Neural crest cell (in vitro differentiated cells): ENCODE measurements around the gene SHB. TPM values are rescaled to one million over a fixed set of nuclear protein-coding genes. Genes with fewer than 3 reads are reported as not detected.
A peak's percentile ranks its signal among the peaks of the same experiment; 100 is the strongest.

ENCODE experiments used
- DNase-seq: peaks from one replicate; pipeline ENCODE4 v3.0.0; 2021; ENCODE audit warnings: low read depth, mixed read lengths, low spot score
- H3K27ac Mint-ChIP-seq: one replicate; pipeline ENCODE4 v1.8.0; 2021; ENCODE audit warnings: mild to moderate bottlenecking, mixed read lengths; ENCODE audit not compliant: unreplicated experiment
- H3K27me3 Mint-ChIP-seq: 2 replicates; pipeline ENCODE4 v1.8.0; 2021; ENCODE audit warnings: low read depth, mild to moderate bottlenecking, mixed read lengths
- H3K36me3 Mint-ChIP-seq: 2 replicates; pipeline ENCODE4 v1.8.0; 2021; ENCODE audit warnings: low read depth, mild to moderate bottlenecking, mixed read lengths
- H3K4me1 Mint-ChIP-seq: 2 replicates; pipeline ENCODE4 v1.8.0; 2021; ENCODE audit warnings: mixed read lengths
- H3K4me3 Mint-ChIP-seq: one replicate; pipeline ENCODE4 v1.8.0; 2021; ENCODE audit warnings: mild to moderate bottlenecking, mixed read lengths
- H3K9me3 Mint-ChIP-seq: 2 replicates; pipeline ENCODE4 v1.8.0; 2021; ENCODE audit warnings: mixed read lengths
- CTCF ChIP-seq: fragments of 200-600 bp; sonication (generic); conservative IDR thresholded peaks from 2 replicates; pipeline ENCODE4 v1.5.0; 2021; ENCODE audit warnings: antibody characterized with exemption, mild to moderate bottlenecking
- total RNA-seq: library from RNA; stranded (reverse); gene quantifications from 2 replicates; pipeline ENCODE4 v1.2.1, GENCODE V29; 2021

SHB gene
- total RNA-seq, 1 donor from 2014 or later = 4.6 TPM

GRCh38 chr9:38026840-38027527, 42.0 kb downstream of the SHB start:
- Mint-ChIP-seq H3K27ac (no peak overlapping the region), H3K27me3 (no peaks in the 10 kb centered on the region), H3K4me3 (no peak overlapping the region), H3K4me1 (peaks cover 48% of the 10 kb centered on the region), H3K36me3 (no peaks in the 10 kb centered on the region), H3K9me3 (no peaks in the 10 kb centered on the region)
- no peak for TF ChIP-seq CTCF
- DNase-seq = no peak

- peak overlapping the region; percentile 92 for H3K27ac Mint-ChIP-seq
- H3K9me3 Mint-ChIP-seq = no peaks in the 10 kb centered on the region
- no peak overlapping the region for H3K4me3 Mint-ChIP-seq
- TF ChIP-seq CTCF = no peak
- H3K4me1 Mint-ChIP-seq = peaks cover 52% of the 10 kb centered on the region
- no peaks in the 10 kb centered on the region for H3K36me3 Mint-ChIP-seq
- no peak for DNase-seq
- H3K27me3 Mint-ChIP-seq = no peaks in the 10 kb centered on the region
Measured at GRCh38 chr9:38026021-38026809, 42.8 kb downstream of the SHB start.

GRCh38 chr9:38025166-38025565, 43.9 kb downstream of the SHB start:
- no peak for TF ChIP-seq CTCF
- Mint-ChIP-seq H3K27ac (no peak overlapping the region), H3K4me3 (no peak overlapping the region), H3K9me3 (no peaks in the 10 kb centered on the region), H3K4me1 (peaks cover 56% of the 10 kb centered on the region), H3K36me3 (no peaks in the 10 kb centered on the region), H3K27me3 (no peaks in the 10 kb centered on the region)
- no peak for DNase-seq

- Mint-ChIP-seq H3K27me3 (no peaks in the 10 kb centered on the region), H3K27ac (peak overlapping the region; percentile 68), H3K4me3 (no peak overlapping the region), H3K36me3 (no peaks in the 10 kb centered on the region), H3K4me1 (peaks cover 66% of the 10 kb centered on the region), H3K9me3 (no peaks in the 10 kb centered on the region)
- no peak for TF ChIP-seq CTCF
- no peak for DNase-seq
Measured at GRCh38 chr9:38024036-38024681, 44.9 kb downstream of the SHB start.

- Mint-ChIP-seq H3K36me3 (no peaks in the 10 kb centered on the region), H3K9me3 (no peaks in the 10 kb centered on the region), H3K27ac (peak overlapping the region; percentile 3), H3K4me3 (no peak overlapping the region), H3K4me1 (peaks cover 71% of the 10 kb centered on the region), H3K27me3 (no peaks in the 10 kb centered on the region)
- no peak for DNase-seq
- TF ChIP-seq CTCF = no peak
Measured at GRCh38 chr9:38023661-38024035, 45.4 kb downstream of the SHB start.
